Measurements from ENCODE around the gene HAPLN3. TPM values are rescaled to one million over a fixed set of nuclear protein-coding genes. Genes with fewer than 3 reads are reported as not detected.

The HAPLN3 gene
- total and polyA plus RNA-seq, 2 experiments from 2014 or later: 4.2 to 6.6 TPM

- Histone ChIP-seq H3K27ac (peak overlapping the region; percentile 57), H3K4me2 (no peak overlapping the region)
- DNase-seq (ENCODE audit: low spot score): peak; percentile 37
These were observed 5.1 kb upstream of the HAPLN3 start for GRCh38 chr15:88900309-88900981.

GRCh38 chr15:88899251-88899650 lies 3.9 kb upstream of the HAPLN3 start:
- Histone ChIP-seq H3K79me2 (peaks cover 7% of the 10 kb centered on the region), H2AFZ (no peak overlapping the region), H3K4me3 (no peak overlapping the region), H3K9me2 (replicated peaks; ENCODE audit: insufficient read depth) (no peaks in the 10 kb centered on the region), H3K4me2 (no peak overlapping the region), H3K4me1 (ENCODE audit: insufficient read depth) (peaks cover 25% of the 10 kb centered on the region), H3K9me3 (ENCODE audit: low read depth) (no peaks in the 10 kb centered on the region), H4K20me1 (ENCODE audit: insufficient read depth, poor library complexity, severe bottlenecking) (no peaks in the 10 kb centered on the region), H3K27ac (no peak overlapping the region), H3K27me3 (peaks cover 7% of the 10 kb centered on the region), H3K36me3 (replicated peaks; ENCODE audit: insufficient read depth, low read depth) (no peaks in the 10 kb centered on the region)
- TF ChIP-seq EZH2phosphoT487 (IDR thresholded peaks at IDR 0.05; ENCODE audit: low read depth, severe bottlenecking, unreplicated experiment) (no peak), CTCF (IDR thresholded peaks at IDR 0.05; ENCODE audit: poor library complexity) (no peak), EZH2 (IDR thresholded peaks at IDR 0.05; ENCODE audit: borderline replicate concordance) (no peak)
- DNase-seq (ENCODE audit: low spot score): no peak
- WGBS (ENCODE audit: low lambda C conversion rate, missing lambda C conversion rate): 100% methylated on average over 6 of the region's 9 CpGs

More at GRCh38 chr15:88900309-88900981, 5.1 kb upstream of the HAPLN3 start:
- Histone ChIP-seq H3K79me2 (peaks cover 8% of the 10 kb centered on the region), H3K9me2 (replicated peaks; ENCODE audit: insufficient read depth) (no peaks in the 10 kb centered on the region), H3K27me3 (no peaks in the 10 kb centered on the region), H3K9me3 (ENCODE audit: low read depth) (no peaks in the 10 kb centered on the region), H3K4me3 (no peak overlapping the region), H3K4me1 (ENCODE audit: insufficient read depth) (peaks cover 14% of the 10 kb centered on the region), H2AFZ (no peak overlapping the region), H3K36me3 (replicated peaks; ENCODE audit: insufficient read depth, low read depth) (no peaks in the 10 kb centered on the region), H4K20me1 (ENCODE audit: insufficient read depth, poor library complexity, severe bottlenecking) (no peaks in the 10 kb centered on the region)
- no peak for TF ChIP-seq EZH2phosphoT487 (IDR thresholded peaks at IDR 0.05; ENCODE audit: low read depth, severe bottlenecking, unreplicated experiment)
- TF ChIP-seq EZH2 (IDR thresholded peaks at IDR 0.05; ENCODE audit: borderline replicate concordance): no peak
- TF ChIP-seq CTCF (IDR thresholded peaks at IDR 0.05; ENCODE audit: poor library complexity): no peak
- WGBS (ENCODE audit: low lambda C conversion rate, missing lambda C conversion rate): 92% methylated on average over 12 of the region's 12 CpGs

- no peak overlapping the region for H2AFZ ChIP-seq
- no peaks in the 10 kb centered on the region for H3K9me2 ChIP-seq (replicated peaks; ENCODE audit: insufficient read depth)
- H3K9me3 ChIP-seq (ENCODE audit: low read depth): no peaks in the 10 kb centered on the region
- H3K36me3 ChIP-seq (replicated peaks; ENCODE audit: insufficient read depth, low read depth): no peaks in the 10 kb centered on the region
- no peak overlapping the region for H3K27ac ChIP-seq
- H3K4me3 ChIP-seq: no peak overlapping the region
- no peak for DNase-seq (ENCODE audit: low spot score)
- no peak for TF ChIP-seq EZH2phosphoT487 (IDR thresholded peaks at IDR 0.05; ENCODE audit: low read depth, severe bottlenecking, unreplicated experiment)
- no peak for TF ChIP-seq CTCF (IDR thresholded peaks at IDR 0.05; ENCODE audit: poor library complexity)
- no peak for TF ChIP-seq EZH2 (IDR thresholded peaks at IDR 0.05; ENCODE audit: borderline replicate concordance)
- no peak overlapping the region for H3K4me2 ChIP-seq
- H3K79me2 ChIP-seq: peaks cover 2% of the 10 kb centered on the region
- WGBS (ENCODE audit: low lambda C conversion rate, missing lambda C conversion rate): 92% methylated on average over 12 of the region's 15 CpGs
- H3K27me3 ChIP-seq: peaks cover 10% of the 10 kb centered on the region
- peaks cover 25% of the 10 kb centered on the region for H3K4me1 ChIP-seq (ENCODE audit: insufficient read depth)
- H4K20me1 ChIP-seq (ENCODE audit: insufficient read depth, poor library complexity, severe bottlenecking): no peaks in the 10 kb centered on the region
These were observed 3.4 kb upstream of the HAPLN3 start for GRCh38 chr15:88898736-88899135.
